Measurements from ENCODE around the gene CCDC120. TPM values are rescaled to one million over a fixed set of nuclear protein-coding genes. Genes with fewer than 3 reads are reported as not detected.

The CCDC120 gene
- total RNA-seq, 1 donor from 2014 or later, result 22.5 TPM

DNA sequence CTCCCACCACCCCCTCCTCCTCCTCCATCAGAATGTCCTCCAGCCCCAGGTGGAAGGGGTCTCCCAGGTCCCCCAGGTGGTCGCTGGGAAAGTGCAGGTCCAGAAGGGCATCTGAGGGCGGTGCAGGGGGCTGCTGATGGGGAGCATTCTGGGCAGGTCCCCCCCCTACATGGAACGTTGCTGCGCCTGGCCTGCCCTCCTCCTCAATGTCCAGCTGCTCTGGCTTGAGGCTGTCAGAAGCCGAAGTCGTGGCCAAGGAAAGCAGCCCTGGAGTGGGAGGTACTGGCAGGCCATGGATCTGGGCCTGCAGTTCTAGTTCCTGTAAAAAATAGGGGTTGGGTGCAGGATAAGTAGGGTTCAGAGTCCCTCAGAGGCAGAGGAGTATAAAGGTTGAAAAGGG lies 28.5 kb upstream of the CCDC120 start:
- Mint-ChIP-seq H3K36me3 (ENCODE audit: low read depth, unreplicated experiment) (peaks cover 15% of the 10 kb centered on the region), H3K27ac (ENCODE audit: unreplicated experiment) (no peak overlapping the region), H3K9me3 (ENCODE audit: unreplicated experiment) (no peaks in the 10 kb centered on the region), H3K27me3 (ENCODE audit: unreplicated experiment) (peaks cover 4% of the 10 kb centered on the region), H3K4me3 (ENCODE audit: unreplicated experiment) (no peak overlapping the region), H3K4me1 (ENCODE audit: unreplicated experiment) (peaks cover 4% of the 10 kb centered on the region)
- no peak for DNase-seq (ENCODE audit: low spot score)
- no peak for TF ChIP-seq CTCF (IDR thresholded peaks at IDR 0.05; ENCODE audit: unreplicated experiment)

DNA sequence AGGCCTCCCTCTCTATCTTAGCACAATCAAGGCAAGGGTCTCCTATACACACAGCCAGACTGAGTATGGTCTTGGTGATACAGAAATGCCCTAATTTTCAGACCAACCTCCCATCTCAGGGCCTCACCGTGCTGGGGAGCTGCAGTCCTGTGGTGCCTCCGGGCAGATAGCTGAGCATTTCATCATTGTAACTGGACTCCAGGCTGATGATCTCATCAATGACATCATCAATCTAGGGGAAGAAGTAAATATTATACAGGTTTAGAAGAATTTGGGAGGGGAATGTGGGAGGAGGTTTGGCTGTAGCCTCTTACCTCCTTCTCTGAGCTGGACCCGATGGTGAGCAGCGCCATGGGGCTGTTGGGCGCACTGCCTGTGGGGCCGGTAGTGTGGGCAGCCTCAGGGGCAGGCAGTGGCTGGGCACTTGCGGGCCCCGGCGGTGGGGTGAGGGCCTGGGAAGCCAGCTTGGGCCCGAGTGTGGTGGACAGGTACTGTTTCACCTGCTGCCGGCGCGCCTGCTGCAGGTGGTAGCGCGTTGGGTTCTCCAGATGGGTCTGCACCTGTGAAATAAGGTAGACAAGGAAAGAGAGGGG lies 20.8 kb upstream of the CCDC120 start:
- peak overlapping the region; percentile 48 for H3K27ac Mint-ChIP-seq (ENCODE audit: unreplicated experiment)
- H3K4me3 Mint-ChIP-seq (ENCODE audit: unreplicated experiment), result peak overlapping the region; percentile 47
- peaks cover 18% of the 10 kb centered on the region for H3K36me3 Mint-ChIP-seq (ENCODE audit: low read depth, unreplicated experiment)
- peaks cover 9% of the 10 kb centered on the region for H3K27me3 Mint-ChIP-seq (ENCODE audit: unreplicated experiment)
- H3K4me1 Mint-ChIP-seq (ENCODE audit: unreplicated experiment), result peaks cover 28% of the 10 kb centered on the region
- no peak for TF ChIP-seq CTCF (IDR thresholded peaks at IDR 0.05; ENCODE audit: unreplicated experiment)
- no peaks in the 10 kb centered on the region for H3K9me3 Mint-ChIP-seq (ENCODE audit: unreplicated experiment)
- no peak for DNase-seq (ENCODE audit: low spot score)

DNA sequence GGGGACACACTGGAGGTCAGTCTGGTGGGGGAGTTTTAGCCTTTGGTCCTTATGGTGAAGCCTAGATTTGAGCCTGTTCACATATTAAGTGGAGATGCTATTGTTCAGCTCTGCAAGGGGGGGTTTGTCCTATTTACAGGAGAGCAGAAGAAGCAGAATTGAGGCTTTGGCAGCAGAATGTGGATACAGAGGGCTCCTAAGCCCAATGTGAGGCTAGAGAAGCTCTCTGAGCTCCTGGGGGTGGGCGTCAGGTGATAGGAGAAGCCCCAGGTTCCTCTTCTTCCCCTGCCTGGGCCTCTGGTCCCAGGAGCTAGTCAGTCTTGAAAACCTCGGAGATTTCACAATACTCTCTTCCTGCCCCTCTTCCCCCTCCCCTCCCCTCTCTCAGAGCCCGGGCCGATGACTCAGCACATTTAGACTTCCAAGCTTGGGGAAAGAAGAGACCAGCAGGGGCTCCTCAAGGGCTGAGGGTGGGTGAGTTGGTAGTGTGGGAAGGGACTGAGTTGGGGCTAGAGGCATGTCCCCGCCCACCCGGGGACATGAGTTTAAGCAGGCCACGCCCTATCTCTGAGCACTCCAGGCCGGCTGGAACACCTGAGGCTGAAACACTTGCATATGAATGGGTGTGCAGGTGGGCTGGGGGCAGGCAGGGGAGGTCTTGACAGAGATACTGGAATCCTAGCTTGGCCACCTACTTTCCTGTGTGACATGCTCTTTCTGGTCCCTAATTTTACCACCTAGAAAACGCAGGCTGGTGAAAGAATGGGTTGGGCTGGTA lies 19.0 kb upstream of the CCDC120 start:
- Mint-ChIP-seq H3K4me3 (ENCODE audit: unreplicated experiment) (peak overlapping the region; percentile 79), H3K36me3 (ENCODE audit: low read depth, unreplicated experiment) (peaks cover 10% of the 10 kb centered on the region), H3K27ac (ENCODE audit: unreplicated experiment) (peak overlapping the region; percentile 95), H3K27me3 (ENCODE audit: unreplicated experiment) (peaks cover 11% of the 10 kb centered on the region), H3K4me1 (ENCODE audit: unreplicated experiment) (peaks cover 28% of the 10 kb centered on the region), H3K9me3 (ENCODE audit: unreplicated experiment) (no peaks in the 10 kb centered on the region)
- peak; percentile 69 for DNase-seq (ENCODE audit: low spot score)
- TF ChIP-seq CTCF (IDR thresholded peaks at IDR 0.05; ENCODE audit: unreplicated experiment), result no peak

GRCh38 chrX:49040376-49040955 lies 18.3 kb upstream of the CCDC120 start:
- Mint-ChIP-seq H3K27ac (ENCODE audit: unreplicated experiment) (peak overlapping the region; percentile 95), H3K4me1 (ENCODE audit: unreplicated experiment) (peaks cover 28% of the 10 kb centered on the region), H3K4me3 (ENCODE audit: unreplicated experiment) (peak overlapping the region; percentile 79), H3K9me3 (ENCODE audit: unreplicated experiment) (no peaks in the 10 kb centered on the region), H3K36me3 (ENCODE audit: low read depth, unreplicated experiment) (peaks cover 10% of the 10 kb centered on the region), H3K27me3 (ENCODE audit: unreplicated experiment) (peaks cover 11% of the 10 kb centered on the region)
- DNase-seq (ENCODE audit: low spot score), result no peak
- no peak for TF ChIP-seq CTCF (IDR thresholded peaks at IDR 0.05; ENCODE audit: unreplicated experiment)

Measured in endothelial cell (in vitro differentiated cells).